GF-D8 (cell line): ENCODE results near the gene GAS6.
"Not testable (repeated sequence)": the region's sequence is repeated elsewhere in the genome, so short reads cannot be mapped to it uniquely, and the experiment has no call there.

Experiments used
- DNase-seq: peaks from one replicate; lab custom pipeline; 2025; lab: John Stamatoyannopoulos, UW

Gene GAS6

GRCh38 chr13:113791226-113791625, 72.7 kb downstream of the GAS6 start:
- no peak for DNase-seq

GRCh38 chr13:113789931-113790330, 73.9 kb downstream of the GAS6 start:
- DNase-seq: not testable (repeated sequence)

- no peak for DNase-seq
These were observed 74.7 kb downstream of the GAS6 start for GRCh38 chr13:113789167-113789566.

- no peak for DNase-seq
These were observed 75.3 kb downstream of the GAS6 start for GRCh38 chr13:113788413-113789135.

- DNase-seq: no peak
These were observed 76.2 kb downstream of the GAS6 start for GRCh38 chr13:113787694-113788093.

GRCh38 chr13:113786262-113786841, 77.5 kb downstream of the GAS6 start:
- DNase-seq: no peak

- DNase-seq: no peak
These were observed 78.5 kb downstream of the GAS6 start for GRCh38 chr13:113785051-113786010.

GRCh38 chr13:113784645-113785024, 79.2 kb downstream of the GAS6 start:
- DNase-seq: no peak

- DNase-seq: no peak
These were observed 79.8 kb downstream of the GAS6 start for GRCh38 chr13:113783966-113784644.

GRCh38 chr13:113783200-113783881, 80.5 kb downstream of the GAS6 start:
- DNase-seq: no peak

- DNase-seq: no peak
These were observed 81.4 kb downstream of the GAS6 start for GRCh38 chr13:113782472-113782871.

- DNase-seq: no peak
These were observed 82.3 kb downstream of the GAS6 start for GRCh38 chr13:113781571-113781970.

GRCh38 chr13:113777311-113778260, 86.3 kb downstream of the GAS6 start:
- no peak for DNase-seq

- no peak for DNase-seq
These were observed 87.4 kb downstream of the GAS6 start for GRCh38 chr13:113776231-113777125.

GRCh38 chr13:113775451-113776145, 88.3 kb downstream of the GAS6 start:
- no peak for DNase-seq

- DNase-seq: no peak
These were observed 89.4 kb downstream of the GAS6 start for GRCh38 chr13:113774177-113775107.

- peak; percentile 66 for DNase-seq
These were observed 92.1 kb downstream of the GAS6 start for GRCh38 chr13:113771709-113772331.
